Measurements from ENCODE around the gene CHIT1.

CHIT1 gene

DNA sequence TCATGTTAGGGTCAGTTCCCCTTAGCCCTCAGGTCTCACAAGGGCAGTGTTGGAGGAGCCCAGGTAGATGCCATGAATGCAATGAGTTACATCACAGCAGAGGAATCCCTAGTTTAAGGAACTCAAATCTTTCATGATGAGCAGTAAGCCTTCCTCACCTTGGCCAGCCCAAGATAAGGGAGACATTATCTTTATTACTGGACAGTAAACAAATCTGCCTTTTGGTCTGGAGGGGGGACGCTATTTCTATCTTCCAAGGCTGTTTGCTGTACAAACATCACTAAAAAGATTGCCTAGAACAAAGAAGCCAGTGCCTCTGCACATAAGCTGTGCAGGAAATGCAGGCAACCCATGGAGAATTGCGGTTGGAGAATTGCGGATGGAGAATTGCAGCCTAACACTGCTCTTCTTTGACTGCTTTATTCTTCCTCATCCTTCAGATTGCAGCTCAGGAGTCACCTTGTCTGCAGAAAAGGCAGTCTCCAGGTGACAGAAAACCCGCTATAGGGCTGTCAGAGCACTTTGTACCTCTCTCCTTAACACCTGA is 40.7 kb downstream of the CHIT1 start:
- no peak for DNase-seq (ENCODE audit: low read depth in 2 of 2)

DNA sequence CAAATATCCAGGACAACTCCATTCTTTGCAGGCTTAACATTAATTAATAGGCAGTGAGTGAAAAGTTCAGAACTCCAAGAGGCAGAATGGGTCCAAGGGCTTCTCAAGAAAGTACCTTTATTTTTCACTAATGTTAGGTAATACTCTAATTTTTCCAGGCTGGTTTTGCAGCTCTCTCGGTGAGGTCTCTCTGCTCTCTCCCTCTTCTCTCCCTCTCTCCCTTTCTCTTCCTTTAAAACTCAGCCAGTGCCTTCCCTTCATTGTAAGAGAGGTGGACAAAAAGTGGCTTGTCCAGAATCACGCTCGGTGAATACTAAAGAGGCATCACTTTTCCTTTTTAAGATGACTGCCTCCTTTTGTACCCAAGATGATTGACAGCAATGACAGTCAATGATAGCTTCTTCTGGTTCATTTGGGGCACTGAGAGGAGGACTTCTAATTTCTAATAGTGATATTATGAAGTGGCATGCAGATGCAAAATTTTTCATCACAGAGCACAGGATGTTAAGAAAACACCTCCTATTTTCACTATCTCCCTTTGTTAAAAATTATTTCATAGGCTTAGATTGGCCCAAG is 41.7 kb downstream of the CHIT1 start:
- no peak for DNase-seq (ENCODE audit: low read depth in 2 of 2)

DNA sequence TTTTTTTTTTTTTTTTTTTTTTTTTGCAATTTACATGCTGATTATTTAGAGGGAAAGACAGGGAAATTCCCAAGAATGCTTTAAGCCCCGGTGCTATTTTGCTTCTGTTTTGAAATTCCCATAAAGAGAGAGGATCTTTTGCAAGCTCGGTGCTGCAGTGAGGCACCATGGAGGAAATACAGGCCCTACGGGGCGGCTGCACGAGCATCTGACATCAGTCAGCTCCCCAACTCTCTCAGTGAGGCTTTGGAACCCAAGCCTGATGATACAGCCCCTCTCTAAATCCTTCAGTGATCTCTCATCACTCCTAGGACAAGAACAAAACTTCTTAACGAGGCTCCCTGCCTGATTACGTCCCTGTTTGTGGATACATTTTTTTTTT is 42.2 kb downstream of the CHIT1 start:
- DNase-seq (ENCODE audit: low read depth in 2 of 2): no peak

DNA sequence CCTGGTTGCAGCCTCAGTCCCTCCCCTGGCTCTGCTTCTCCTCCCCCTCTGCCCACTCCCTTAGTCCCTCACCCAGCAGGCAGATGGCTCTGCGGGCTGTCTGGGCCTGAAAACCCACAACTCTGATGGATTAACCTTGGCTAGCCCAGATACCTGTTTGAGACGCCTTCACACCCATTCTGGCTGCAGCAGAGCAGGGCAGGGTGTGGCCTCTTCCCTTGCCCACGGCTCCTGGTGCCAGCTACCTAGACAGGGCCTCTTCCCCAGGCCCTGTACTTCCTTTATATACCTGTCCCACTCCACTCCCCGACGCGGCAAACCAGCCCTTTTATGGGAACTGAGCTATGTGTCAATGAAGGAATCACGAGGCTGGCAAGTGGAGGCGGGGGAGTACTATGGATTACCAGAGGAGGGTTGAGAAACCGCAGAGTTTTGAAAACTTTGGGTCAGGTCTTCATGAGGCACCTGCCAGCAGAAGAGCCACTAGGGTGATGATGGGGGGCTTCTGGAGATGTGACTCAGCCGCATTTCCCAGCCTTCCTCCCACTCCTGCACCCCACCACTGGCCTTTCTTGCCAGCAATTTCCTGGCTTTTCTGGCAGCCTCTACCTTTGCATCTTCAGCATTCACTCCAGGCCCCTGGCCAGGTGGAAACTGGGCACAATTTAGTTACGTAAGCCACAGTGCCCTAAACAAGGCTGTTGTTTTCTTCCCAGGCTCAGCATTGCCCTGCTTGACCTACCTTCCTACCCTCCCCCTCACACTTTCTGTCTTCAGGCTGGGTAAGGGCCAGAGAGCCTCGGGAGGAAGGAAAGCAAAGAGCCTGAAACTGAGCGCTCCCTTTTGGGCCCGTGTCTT is 42.8 kb downstream of the CHIT1 start, which contains the start of gene CHI3L1:
CHI3L1 (minus strand) TSS at position 259 of the 858 bp plus-strand sequence; CDS start at position 178, 81 bp downstream.
- DNase-seq (ENCODE audit: low read depth in 2 of 2): no peak

DNA sequence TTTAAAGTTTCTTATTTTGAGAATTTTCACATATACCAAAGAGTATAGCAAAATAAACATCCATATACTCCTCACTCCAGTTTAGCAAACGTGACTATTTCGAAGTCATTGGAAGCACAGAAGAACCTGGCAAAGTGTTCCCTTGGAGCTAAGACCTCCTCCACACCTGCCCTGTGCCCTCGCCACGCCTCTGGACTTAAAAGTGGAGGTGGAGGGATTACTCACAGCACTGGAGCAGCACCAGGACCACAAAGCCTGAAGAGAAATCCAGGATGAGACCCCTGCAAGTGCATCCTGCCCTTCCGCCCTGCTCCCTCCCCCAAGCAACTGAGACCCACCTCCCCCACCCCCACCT is 43.4 kb downstream of the CHIT1 start:
- no peak for DNase-seq (ENCODE audit: low read depth in 2 of 2)

DNA sequence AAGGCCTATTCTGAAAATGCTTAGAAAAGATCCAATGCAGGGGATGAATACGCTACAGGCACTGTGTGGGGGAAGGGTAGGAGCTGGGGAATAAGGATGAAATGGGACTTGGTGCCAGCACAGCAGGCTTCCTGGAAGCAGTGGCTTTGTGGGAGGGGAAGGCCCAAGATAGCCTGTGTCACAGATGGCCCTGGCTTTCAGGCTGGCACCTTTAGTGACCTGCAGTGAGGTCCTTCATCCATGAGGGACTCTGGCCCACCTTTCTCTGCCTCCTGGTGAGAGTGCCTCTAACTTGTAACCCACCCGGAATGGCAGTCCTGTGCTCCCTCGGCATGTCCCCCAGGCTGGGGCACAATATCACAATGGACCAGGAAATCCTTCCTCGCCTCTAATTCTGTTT is 43.9 kb downstream of the CHIT1 start:
- no peak for DNase-seq (ENCODE audit: low read depth in 2 of 2)

DNA sequence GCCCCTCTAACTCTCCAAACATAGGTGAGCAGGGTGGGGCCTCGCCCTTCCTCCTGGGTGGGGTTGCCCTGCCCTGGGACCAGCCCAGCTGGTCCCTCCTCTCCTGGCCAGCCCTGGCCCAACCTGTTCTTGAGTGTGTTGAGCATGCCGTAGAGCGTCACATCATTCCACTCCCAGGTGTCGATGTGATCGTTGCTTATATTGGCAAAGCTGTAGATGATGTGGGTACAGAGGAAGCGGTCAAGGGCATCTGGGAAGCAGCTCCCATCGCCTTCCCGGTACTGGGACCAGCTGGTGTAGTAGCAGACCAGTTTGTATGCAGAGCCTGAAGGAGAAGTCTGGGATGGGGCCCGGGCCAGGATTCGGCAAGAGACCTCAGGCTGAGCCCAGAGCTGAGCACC is 44.4 kb downstream of the CHIT1 start:
- DNase-seq (ENCODE audit: low read depth in 2 of 2): no peak

DNA sequence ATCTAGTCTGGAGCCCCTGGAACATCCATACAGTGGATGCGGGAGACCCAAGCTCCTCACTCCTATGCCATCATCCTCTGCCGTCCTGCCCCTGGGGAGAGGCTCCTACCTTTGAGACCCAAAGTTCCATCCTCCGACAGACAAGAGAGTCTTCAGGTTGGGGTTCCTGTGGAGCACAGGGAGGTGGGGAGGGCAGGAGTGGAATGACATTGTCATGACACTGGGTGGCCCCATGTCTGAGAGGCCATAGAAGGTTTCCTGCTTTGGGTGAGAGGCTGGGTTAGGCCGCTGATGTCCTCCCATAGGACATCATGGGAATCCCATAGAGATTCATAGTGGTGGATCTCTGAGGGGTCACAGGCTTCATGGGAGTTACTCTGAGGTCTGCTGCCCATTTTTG is 45.0 kb downstream of the CHIT1 start:
- DNase-seq (ENCODE audit: low read depth in 2 of 2): no peak

DNA sequence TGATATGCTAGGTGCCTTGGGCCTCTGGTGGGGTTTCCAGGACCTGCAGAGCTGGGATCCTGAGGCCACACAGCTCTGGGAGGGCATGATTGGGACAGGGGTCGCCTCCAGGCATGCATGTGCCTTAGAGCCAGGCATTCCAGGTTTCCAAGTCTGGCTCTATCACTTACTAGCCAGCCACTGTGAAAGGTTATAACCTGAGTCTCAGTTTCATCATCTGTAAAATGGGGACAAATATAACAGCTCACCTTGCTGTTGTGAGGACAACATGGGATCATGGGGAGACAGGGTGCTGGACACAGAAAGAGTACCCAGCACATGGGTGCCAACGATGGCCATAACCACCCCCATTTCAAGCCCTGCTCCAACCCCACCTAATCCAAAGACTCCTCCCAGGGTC is 45.6 kb downstream of the CHIT1 start:
- no peak for DNase-seq (ENCODE audit: low read depth in 2 of 2)

DNA sequence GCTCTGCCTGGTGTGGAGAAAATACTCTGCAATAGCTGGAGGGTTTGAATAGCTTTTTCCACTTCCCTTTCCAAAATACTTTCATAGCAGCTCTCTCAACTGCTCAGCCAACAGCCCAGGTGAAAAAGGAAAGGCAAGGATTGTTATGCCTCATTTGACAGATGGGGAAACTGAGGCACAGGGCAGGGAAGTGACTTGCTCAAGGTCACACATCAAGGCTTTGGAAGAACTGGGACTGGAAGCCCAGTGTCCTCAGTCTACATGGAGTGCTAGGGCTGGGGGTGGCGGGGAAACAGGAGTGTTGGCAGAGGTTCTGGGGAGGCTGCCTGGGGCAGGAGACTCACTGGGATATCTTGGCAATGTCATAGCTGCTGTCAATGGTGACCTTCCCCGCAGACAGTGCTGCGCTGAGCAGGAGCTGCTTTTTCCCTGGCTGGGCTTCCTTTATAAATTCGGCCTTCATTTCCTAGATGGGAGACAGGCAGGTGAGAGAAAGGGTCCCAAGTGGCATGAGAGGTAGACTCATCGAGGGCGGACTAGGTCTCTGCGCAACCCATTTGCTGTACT is 47.0 kb downstream of the CHIT1 start:
- no peak for DNase-seq (ENCODE audit: low read depth in 2 of 2)

DNA sequence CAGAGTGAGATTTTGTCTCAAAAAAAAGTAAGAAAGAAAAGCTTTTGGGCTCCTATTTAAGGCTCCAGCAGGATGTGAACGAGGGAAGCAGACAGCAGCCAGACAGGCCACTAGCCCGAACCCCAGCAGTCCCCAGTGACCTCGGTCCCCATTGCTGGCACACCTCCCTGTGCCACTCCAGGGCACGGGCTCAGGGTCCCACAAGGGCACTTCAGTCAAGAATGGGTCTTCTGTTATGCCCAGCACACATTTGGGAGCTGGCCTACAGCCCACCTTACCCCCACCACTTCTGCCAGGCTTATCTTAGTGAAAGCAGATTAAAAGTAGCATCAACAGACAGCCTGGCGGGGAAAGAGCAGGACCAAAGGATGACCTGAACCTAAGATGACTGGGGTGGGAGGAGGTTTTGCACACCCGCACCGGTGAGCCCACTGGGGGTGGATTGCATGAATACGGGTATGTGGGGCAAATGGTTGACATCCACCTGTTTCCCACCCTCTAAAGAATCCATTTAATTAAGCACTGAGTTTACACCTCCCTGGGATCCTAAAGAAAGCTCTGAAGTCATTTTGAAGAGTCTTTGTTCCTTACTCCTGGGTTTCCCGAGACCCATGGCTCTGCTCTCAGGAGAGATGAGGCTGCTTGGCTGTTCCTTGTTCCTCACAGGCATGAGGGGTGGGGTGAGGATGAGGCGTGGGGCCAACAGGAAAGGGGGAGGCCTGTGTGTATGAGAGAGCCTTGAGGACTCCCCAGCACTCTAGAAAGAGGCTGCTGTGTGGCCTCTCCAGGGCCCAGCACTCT is 47.7 kb downstream of the CHIT1 start:
- DNase-seq (ENCODE audit: low read depth in 2 of 2): no peak

DNA sequence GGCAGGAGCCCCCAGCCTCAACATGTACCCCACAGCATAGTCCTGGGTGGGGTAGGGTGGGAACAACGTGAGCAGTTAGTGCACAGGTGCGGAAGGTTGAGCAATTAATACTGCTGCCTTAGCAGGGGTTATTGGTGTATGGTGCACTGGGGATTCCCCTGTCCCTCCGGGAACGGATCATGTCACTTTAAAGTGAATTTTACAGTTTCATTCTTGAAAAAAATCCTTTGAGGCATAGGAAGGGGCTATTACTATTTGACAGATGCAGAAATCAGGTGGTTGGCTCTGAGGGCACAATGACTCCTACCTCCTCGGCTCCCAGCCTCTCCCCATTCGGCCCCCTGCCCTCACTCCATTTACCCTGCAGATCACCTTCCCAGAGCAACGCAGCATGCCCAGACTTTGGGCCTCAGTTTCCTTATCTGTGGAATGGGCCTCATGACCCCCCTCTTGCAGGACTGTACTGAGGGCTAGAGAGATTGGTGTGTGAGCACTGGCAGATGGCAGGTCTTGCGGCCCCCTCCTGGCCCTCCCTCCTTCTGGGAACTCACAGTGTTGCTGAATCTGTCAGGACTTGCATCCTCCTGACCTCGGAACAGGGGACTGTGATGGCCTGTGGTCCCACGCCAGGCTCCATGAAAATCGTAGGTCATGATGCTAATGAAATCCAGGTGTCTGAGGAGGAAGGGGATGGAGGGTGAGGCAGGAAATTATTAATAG is 48.7 kb downstream of the CHIT1 start:
- no peak for DNase-seq (ENCODE audit: low read depth in 2 of 2)

DNA sequence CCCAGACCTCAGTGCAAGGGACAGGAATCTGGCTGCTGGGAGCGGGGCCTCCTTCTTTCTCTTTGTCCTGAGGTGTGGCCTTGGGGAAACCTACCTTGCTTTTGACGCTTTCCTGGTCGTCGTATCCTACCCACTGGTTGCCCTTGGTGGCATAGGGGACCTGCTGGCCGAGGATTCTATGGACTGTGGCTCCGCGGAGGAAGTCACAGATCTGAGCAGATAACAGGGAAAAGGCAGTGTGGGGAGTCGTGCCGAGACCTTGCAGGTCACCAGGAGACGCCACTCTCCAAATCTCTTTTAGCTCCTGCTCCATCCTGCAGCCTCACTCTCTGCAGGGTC is 49.8 kb downstream of the CHIT1 start:
- DNase-seq (ENCODE audit: low read depth in 2 of 2): no peak

DNA sequence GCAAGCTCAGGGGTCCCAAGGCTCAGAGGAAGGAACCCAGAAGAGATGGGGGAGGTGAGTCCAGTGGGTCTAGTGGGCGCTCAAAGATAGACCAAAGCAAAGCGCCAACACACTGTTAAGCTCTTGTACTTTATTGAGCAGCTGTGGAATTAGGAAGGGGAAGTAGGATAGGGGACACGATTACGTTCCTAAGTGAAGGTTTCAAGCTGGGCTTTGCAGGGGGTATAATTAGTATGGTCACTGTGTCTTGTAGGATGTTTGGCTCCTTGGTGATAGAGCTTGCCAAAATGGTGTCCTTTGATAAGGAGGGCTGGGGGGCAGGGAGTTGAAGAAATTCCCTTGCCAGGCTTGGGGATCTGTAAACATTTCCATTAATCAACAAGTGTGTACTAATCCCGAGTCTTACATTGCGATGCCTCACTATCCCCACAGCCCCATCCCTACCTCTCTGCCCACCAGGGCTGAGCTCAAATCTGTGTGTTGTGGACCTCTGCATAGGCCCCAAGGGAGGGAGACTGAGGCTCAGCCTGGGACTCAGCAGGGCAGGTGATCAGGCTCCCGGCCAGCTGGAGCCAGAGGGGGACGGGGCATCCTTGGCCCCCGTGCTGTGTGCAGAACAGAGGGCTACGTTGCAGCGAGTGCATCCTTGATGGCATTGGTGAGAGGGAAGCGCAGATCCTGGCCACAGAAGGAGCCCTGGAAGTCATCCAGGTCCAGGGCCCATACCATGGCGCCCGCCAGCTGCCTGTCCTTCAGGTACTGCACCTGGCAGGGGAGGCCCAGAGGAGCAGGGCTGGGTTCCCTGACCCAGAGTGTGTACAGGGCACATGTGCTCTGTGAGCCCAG is 50.4 kb downstream of the CHIT1 start:
- DNase-seq (ENCODE audit: low read depth in 2 of 2): no peak

DNA sequence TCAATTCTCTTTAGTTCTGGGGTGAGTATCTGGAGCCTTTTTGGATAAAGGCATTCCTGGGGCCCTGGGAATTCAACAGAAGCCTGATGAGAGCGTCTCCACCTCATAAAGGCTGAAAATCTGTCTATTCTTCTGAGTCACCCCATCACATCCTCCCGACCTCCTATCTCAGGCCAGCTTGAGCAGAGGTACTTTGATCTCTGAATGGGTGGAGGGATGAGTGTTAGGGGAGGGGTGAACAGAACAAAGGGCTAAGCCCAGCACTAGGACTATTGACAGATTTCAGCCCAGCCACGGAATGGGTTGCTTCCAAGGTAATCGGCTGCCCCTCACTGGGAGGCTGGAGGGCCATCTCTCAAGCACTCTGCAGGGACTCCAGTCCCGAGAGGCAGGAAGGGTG is 51.4 kb downstream of the CHIT1 start:
- no peak for DNase-seq (ENCODE audit: low read depth in 2 of 2)

DNA sequence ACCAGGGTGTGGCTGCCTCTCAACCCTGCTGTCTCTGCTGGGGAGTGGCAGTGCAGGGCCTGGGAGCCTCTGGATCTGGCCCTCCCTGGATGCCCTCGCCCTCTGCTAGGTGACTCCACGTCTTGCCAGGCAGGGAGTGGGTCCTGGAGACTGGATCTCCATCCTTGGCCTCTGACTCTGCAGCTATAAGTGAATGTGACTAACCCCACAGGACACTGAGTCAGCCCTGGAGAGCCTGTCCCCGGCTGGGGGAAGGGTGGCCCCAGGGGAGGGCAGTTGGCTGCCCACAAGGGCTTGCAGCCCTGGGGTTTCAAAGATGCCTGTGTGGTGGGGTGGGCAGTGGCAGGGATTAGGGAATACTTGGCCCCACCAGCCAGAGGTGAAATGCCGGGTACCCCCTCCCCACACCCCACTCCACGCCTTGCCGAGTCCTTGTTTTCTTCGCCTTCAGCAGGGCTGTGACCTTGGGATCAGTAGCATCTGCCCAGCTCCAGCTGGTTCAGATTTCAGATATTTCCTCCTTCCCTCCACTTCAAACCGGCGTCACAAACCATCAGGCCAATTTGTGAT is 51.9 kb downstream of the CHIT1 start:
- no peak for DNase-seq (ENCODE audit: low read depth in 2 of 2)

DNA sequence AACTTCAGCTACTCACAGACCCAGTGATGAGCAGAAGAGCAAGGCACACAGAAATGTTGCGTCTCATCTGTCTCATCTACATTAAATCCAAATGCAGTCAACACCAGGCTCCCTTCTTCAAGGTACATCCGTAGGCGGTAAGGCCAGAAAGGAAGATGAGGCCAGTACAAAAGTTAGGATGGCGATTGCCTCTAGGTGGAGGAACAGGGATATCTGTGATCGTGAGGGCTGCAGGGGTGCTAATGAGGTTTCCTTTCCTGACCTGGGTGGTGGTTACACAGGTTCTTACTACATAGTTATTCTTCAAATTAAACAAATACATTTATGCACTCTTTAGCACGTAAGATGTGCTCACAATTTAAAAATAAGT is 52.5 kb downstream of the CHIT1 start:
- no peak for DNase-seq (ENCODE audit: low read depth in 2 of 2)

DNA sequence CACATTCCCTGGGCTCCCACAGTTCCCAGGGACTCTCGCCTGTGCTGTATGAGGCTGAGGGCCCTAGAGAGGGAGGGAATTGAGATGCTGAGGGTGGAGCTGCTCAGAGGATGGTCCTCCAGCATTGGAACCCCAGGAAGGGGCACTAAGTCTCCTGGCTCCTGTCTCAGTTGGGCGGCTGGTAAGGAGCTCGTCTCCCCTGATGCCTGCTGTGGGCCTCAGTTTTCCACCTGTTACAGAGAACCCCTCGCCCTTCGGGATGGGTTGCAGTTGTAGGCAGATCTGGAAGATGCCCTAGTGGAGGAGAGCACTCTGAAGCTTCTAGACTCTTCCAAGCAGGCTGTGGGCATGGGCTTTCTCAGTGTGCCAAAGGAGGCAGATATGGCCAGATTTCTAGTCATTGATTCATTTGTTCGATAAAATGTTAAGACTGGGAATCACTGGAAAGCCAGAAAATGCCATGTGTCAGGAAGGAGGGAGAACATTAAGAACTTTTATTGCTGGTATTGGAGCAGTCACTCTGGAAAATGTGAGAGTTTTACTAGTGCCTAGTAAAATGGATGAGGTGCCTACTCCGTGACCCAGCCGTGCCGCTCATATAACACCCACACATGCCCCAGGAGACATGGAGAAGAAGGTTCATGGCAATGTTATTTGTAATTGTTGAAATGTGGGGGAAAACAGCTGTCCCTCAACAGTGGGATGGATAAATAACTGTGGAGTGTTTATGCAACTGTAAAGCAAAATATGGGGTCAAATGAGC is 53.0 kb downstream of the CHIT1 start:
- no peak for DNase-seq (ENCODE audit: low read depth in 2 of 2)

DNA sequence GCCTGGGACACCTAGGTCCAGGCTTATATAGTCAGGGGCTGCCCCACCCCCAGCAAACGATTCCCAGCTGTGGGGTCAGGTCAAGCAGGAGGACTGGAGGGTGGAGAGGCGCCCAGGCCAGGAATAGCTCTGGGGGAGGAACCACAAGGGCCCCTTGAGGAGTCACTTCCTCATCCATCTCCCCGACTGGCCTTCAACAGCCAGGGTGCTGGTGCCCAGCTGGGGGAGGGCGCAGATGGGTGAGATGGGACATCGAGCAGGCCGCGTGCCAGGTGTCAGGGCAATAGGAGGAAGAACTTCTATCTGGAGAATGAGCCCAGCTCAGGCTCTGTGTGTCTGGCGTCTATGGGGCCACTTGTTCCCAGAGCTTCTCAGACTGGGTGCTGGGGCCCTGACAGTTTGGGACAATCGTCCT is 53.6 kb downstream of the CHIT1 start:
- DNase-seq (ENCODE audit: low read depth in 2 of 2): no peak

All from fibroblast of skin of left quadriceps (primary cell).